GM18858 (cell line): ENCODE data around the gene FAM219A.
"Not testable (repeated sequence)": the region's sequence is repeated elsewhere in the genome, so short reads cannot be mapped to it uniquely, and the experiment has no call there.

Source experiments
- ATAC-seq: cut with Tn5 transposase; IDR thresholded peaks from one replicate; pipeline ENCODE4 v1.9.1; 2021; ENCODE audit not compliant: unreplicated experiment

Gene FAM219A

GRCh38 chr9:34446951-34447350 lies 11.4 kb downstream of the FAM219A start:
- no peak for ATAC-seq

GRCh38 chr9:34446468-34446891 lies 11.9 kb downstream of the FAM219A start:
- ATAC-seq, result no peak

GRCh38 chr9:34443976-34444375 lies 14.4 kb downstream of the FAM219A start:
- ATAC-seq, result no peak

- no peak for ATAC-seq
Observed at GRCh38 chr9:34443533-34443932, 14.8 kb downstream of the FAM219A start.

GRCh38 chr9:34442770-34443169 lies 15.6 kb downstream of the FAM219A start:
- no peak for ATAC-seq

- no peak for ATAC-seq
Observed at GRCh38 chr9:34440017-34440416, 18.4 kb downstream of the FAM219A start.

- ATAC-seq, result not testable (repeated sequence)
Observed at GRCh38 chr9:34438465-34438864, 19.9 kb downstream of the FAM219A start.

GRCh38 chr9:34437926-34438307 lies 20.5 kb downstream of the FAM219A start:
- ATAC-seq, result not testable (repeated sequence)

GRCh38 chr9:34437006-34437925 lies 21.1 kb downstream of the FAM219A start:
- ATAC-seq, result no peak

- no peak for ATAC-seq
Observed at GRCh38 chr9:34431667-34432066, 26.7 kb downstream of the FAM219A start.

- no peak for ATAC-seq
Observed at GRCh38 chr9:34430843-34431437, 27.4 kb downstream of the FAM219A start.

- ATAC-seq, result no peak
Observed at GRCh38 chr9:34428325-34428958, 29.9 kb downstream of the FAM219A start.

GRCh38 chr9:34426347-34427074 lies 31.9 kb downstream of the FAM219A start:
- ATAC-seq, result no peak

- ATAC-seq, result no peak
Observed at GRCh38 chr9:34419716-34420504, 38.5 kb downstream of the FAM219A start.

GRCh38 chr9:34417734-34418133 lies 40.6 kb downstream of the FAM219A start:
- no peak for ATAC-seq

GRCh38 chr9:34413231-34413852 lies 45.0 kb downstream of the FAM219A start:
- ATAC-seq, result no peak

- ATAC-seq, result no peak
Observed at GRCh38 chr9:34412336-34412735, 46.0 kb downstream of the FAM219A start.

- no peak for ATAC-seq
Observed at GRCh38 chr9:34409154-34409553, 49.2 kb downstream of the FAM219A start.

GRCh38 chr9:34408173-34408572 lies 50.2 kb downstream of the FAM219A start:
- ATAC-seq, result no peak

- no peak for ATAC-seq
Observed at GRCh38 chr9:34406219-34406618, 52.2 kb downstream of the FAM219A start.
